Fibroblast of lung (primary cell): Measurements from ENCODE around the gene SYT15.
"Not testable (repeated sequence)": the region's sequence is repeated elsewhere in the genome, so short reads cannot be mapped to it uniquely, and the experiment has no call there.

Experiments used
- CTCF ChIP-seq, 2 donors: IDR thresholded peaks in 1 of 2; conservative IDR thresholded peaks in 1 of 2; 1 replicate in 1 of 2; 2 replicates in 1 of 2; pipeline ENCODE4 v1.5.1; 2011 to 2012; ENCODE audit warnings: low read length in 2 of 2, control low read depth in 1 of 2, inconsistent platforms in 1 of 2, low read depth in 1 of 2, mild to moderate bottlenecking in 1 of 2
- EZH2 ChIP-seq: IDR thresholded peaks from 2 replicates; pipeline ENCODE4 v1.5.1; 2012; ENCODE audit warnings: low read length, control low read depth, mild to moderate bottlenecking; ENCODE audit errors: missing control alignments

- TF ChIP-seq CTCF (conservative IDR thresholded peaks at IDR 0.05 in 1 of 2, IDR thresholded peaks at IDR 0.05 in 1 of 2; ENCODE audit: low read depth in 1 of 2, low read length in 2 of 2); EZH2: not testable (repeated sequence)
Measured at GRCh38 chr10:46532256-46532655, 46.7 kb upstream of the SYT15 start.
